ENCODE measurements around the gene PKHD1. TPM values are rescaled to one million over a fixed set of nuclear protein-coding genes. Genes with fewer than 3 reads are reported as not detected.

The PKHD1 gene
- total and polyA plus RNA-seq, 12 donors = 0.03 to 0.22 (median 0.09) TPM; not detected in 3

DNA sequence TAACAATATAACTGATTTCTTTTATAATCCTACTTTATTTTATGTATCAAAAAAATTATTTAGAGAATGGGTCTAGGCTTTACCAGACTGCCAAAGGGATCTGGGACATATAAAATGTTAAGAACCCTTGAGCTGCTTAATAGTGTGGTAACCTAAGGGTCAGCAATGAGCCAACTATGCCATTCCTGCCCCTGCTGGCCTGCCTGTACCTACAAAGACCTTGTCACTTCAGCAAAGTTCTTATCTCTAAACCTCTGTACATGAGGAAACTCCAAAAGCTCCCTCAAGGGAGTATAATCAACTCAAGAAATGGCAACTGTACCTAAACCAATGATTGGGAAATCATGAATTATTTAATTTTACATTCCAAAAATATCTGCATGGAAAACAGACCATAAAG is 266.9 kb downstream of the PKHD1 start:
- Histone ChIP-seq H3K27ac (no peak overlapping the region), H3K36me3 (replicated peaks in 1 of 2) (no peaks in the 10 kb centered on the region), H3K4me1 (replicated peaks in 1 of 2) (no peaks in the 10 kb centered on the region), H3K4me3 (no peak overlapping the region), H3K9me3 (replicated peaks in 1 of 3) (no peaks in the 10 kb centered on the region), H3K27me3 (no peaks in the 10 kb centered on the region)
- TF ChIP-seq, protein P1, sequence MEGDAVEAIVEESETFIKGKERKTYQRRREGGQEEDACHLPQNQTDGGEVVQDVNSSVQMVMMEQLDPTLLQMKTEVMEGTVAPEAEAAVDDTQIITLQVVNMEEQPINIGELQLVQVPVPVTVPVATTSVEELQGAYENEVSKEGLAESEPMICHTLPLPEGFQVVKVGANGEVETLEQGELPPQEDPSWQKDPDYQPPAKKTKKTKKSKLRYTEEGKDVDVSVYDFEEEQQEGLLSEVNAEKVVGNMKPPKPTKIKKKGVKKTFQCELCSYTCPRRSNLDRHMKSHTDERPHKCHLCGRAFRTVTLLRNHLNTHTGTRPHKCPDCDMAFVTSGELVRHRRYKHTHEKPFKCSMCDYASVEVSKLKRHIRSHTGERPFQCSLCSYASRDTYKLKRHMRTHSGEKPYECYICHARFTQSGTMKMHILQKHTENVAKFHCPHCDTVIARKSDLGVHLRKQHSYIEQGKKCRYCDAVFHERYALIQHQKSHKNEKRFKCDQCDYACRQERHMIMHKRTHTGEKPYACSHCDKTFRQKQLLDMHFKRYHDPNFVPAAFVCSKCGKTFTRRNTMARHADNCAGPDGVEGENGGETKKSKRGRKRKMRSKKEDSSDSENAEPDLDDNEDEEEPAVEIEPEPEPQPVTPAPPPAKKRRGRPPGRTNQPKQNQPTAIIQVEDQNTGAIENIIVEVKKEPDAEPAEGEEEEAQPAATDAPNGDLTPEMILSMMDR (IDR thresholded peaks at IDR 0.05) = no peak
- no peak for TF ChIP-seq POLR2A (IDR thresholded peaks at IDR 0.05)
- DNase-seq = no peak
- intact Hi-C loops (cut with DNase I) = no loop called here

DNA sequence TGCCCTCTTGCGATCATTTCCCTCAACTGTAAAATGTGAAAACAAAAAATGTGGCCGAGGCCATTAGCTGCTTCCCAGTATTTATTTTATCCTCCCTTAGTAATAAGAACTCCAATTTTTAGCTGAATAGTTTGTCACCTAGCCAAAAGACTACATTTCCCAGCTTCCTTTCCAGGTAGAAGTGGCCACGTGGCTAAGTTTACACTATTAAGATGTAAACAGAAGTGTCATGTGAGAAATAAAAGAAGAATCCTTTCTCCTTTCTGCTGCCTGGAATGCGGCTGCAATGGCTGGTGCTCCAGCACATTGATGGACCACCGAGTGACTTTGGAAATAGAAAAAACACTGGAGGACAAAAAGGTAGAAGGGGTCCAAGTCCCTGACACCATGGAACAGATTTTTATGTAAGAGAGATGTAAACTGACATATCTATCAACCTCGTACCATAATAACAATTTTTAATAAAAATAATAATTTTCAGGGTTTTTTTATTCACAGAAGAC is 268.8 kb downstream of the PKHD1 start:
- Histone ChIP-seq H3K36me3 (replicated peaks in 1 of 2) (no peaks in the 10 kb centered on the region), H3K27ac (no peak overlapping the region), H3K4me3 (no peak overlapping the region), H3K27me3 (no peaks in the 10 kb centered on the region), H3K9me3 (replicated peaks in 1 of 3) (no peaks in the 10 kb centered on the region), H3K4me1 (replicated peaks in 1 of 2) (no peaks in the 10 kb centered on the region)
- no peak for DNase-seq
- intact Hi-C loops (cut with DNase I) = no loop called here
- 42 to 49% (median 48%) methylated on average over 6 of the region's 6 CpGs for WGBS, 4 donors
- TF ChIP-seq POLR2A (IDR thresholded peaks at IDR 0.05) = no peak
- TF ChIP-seq, protein P1 (IDR thresholded peaks at IDR 0.05) = no peak

DNA sequence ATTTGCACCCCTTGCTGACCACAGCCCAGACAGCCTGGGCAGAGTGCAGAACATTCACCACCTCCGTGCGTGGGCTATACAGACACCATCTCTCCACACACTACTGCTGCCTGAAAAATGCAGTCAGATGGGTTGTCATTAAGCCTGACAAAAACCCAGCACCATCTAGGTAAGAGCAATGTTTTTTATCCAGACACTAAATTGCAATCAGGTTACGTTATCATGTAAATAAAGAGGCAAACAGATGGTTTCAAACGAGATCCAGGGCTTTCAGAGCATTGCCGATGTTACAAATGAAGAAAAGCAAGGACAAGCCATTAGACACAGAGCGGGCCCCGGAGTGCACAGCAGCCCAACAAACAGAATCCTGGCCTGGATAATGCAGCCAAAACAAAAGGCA is 269.6 kb downstream of the PKHD1 start:
- DNase-seq = no peak
- TF ChIP-seq, protein P1 (IDR thresholded peaks at IDR 0.05) = no peak
- no peak for TF ChIP-seq POLR2A (IDR thresholded peaks at IDR 0.05)
- Histone ChIP-seq H3K4me3 (no peak overlapping the region), H3K9me3 (replicated peaks in 1 of 3) (no peaks in the 10 kb centered on the region), H3K36me3 (replicated peaks in 1 of 2) (no peaks in the 10 kb centered on the region), H3K27ac (no peak overlapping the region), H3K27me3 (no peaks in the 10 kb centered on the region), H3K4me1 (replicated peaks in 1 of 2) (no peaks in the 10 kb centered on the region)
- WGBS, 4 donors = 58 to 72% (median 67%) methylated on average over 7 of the region's 7 CpGs
- intact Hi-C loops (cut with DNase I) = no loop called here

DNA sequence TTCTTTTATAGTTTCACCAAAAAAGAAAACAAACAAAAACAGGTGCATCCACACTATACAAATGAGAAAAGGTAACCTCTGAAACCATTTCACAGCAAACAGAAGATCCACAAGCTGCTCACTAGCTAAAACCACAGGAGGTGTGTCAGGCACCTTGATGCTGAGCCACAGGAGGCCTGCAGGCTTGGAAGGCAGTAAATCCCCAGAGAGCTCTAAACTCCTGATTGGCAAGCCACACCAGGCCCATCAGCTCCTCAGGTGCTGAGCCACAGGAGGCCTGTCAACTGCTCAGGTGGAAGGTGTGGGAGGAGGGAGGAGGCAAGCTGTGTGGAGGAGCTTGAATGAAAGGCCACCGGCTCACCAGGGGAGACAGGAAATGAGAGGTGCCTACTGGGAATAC is 273.0 kb downstream of the PKHD1 start:
- TF ChIP-seq, protein P1 (IDR thresholded peaks at IDR 0.05) = no peak
- TF ChIP-seq POLR2A (IDR thresholded peaks at IDR 0.05) = no peak
- WGBS, 4 donors = 25 to 40% (median 38%) methylated on average over 1 of the region's 1 CpG
- DNase-seq = no peak
- H3K36me3 ChIP-seq (replicated peaks in 1 of 2) = no peaks in the 10 kb centered on the region
- H3K27ac ChIP-seq = no peak overlapping the region
- intact Hi-C loops (cut with DNase I) = no loop called here
- no peaks in the 10 kb centered on the region for H3K9me3 ChIP-seq (replicated peaks in 1 of 3)
- H3K4me3 ChIP-seq = no peak overlapping the region
- H3K27me3 ChIP-seq = no peaks in the 10 kb centered on the region
- no peaks in the 10 kb centered on the region for H3K4me1 ChIP-seq (replicated peaks in 1 of 2)

Data from adrenal gland (tissue), 12 donors.